NCI-H2107 (cell line): ENCODE results near the gene PRR5L.

Experiments
- DNase-seq: peaks from one replicate; lab custom pipeline; 2025; lab: John Stamatoyannopoulos, UW

Gene PRR5L

GRCh38 chr11:36376888-36377758 is 81.0 kb downstream of the PRR5L start:
- no peak for DNase-seq

GRCh38 chr11:36377759-36378564 is 81.9 kb downstream of the PRR5L start:
- DNase-seq: no peak

- no peak for DNase-seq
These were observed 83.6 kb downstream of the PRR5L start for GRCh38 chr11:36379653-36380052.

GRCh38 chr11:36380296-36381014 is 84.4 kb downstream of the PRR5L start:
- no peak for DNase-seq

GRCh38 chr11:36381015-36381360 is 84.9 kb downstream of the PRR5L start:
- DNase-seq: no peak

GRCh38 chr11:36383195-36383594 is 87.1 kb downstream of the PRR5L start:
- no peak for DNase-seq

GRCh38 chr11:36385121-36385970 is 89.3 kb downstream of the PRR5L start:
- no peak for DNase-seq

- DNase-seq: no peak
These were observed 90.3 kb downstream of the PRR5L start for GRCh38 chr11:36386411-36386810.

- no peak for DNase-seq
These were observed 92.0 kb downstream of the PRR5L start for GRCh38 chr11:36388071-36388470.

- DNase-seq: no peak
These were observed 92.9 kb downstream of the PRR5L start for GRCh38 chr11:36388951-36389350.

- no peak for DNase-seq
These were observed 93.7 kb downstream of the PRR5L start for GRCh38 chr11:36389811-36390210.

- DNase-seq: no peak
These were observed 94.9 kb downstream of the PRR5L start for GRCh38 chr11:36390963-36391471.

- no peak for DNase-seq
These were observed 96.1 kb downstream of the PRR5L start for GRCh38 chr11:36392196-36392595.

- no peak for DNase-seq
These were observed 98.0 kb downstream of the PRR5L start for GRCh38 chr11:36394056-36394455.

- DNase-seq: no peak
These were observed 98.8 kb downstream of the PRR5L start for GRCh38 chr11:36394926-36395325.

- no peak for DNase-seq
These were observed 100.1 kb downstream of the PRR5L start for GRCh38 chr11:36395978-36396736.

GRCh38 chr11:36398231-36398953 is 102.3 kb downstream of the PRR5L start:
- DNase-seq: no peak

GRCh38 chr11:36399236-36399635 is 103.1 kb downstream of the PRR5L start:
- DNase-seq: no peak

GRCh38 chr11:36399745-36400144 is 103.7 kb downstream of the PRR5L start:
- no peak for DNase-seq
